Fibroblast of pulmonary artery (primary cell): ENCODE measurements around the gene ZBTB20.

Experiments
- DNase-seq: peaks from one replicate; pipeline ENCODE4 v3.0.0-alpha.2; 2010; ENCODE audit warnings: low read depth
- H3K4me3 ChIP-seq: replicated peaks from 2 replicates; pipeline ENCODE4 v1.5.1; 2011; ENCODE audit warnings: low read depth, mild to moderate bottlenecking, control low read depth, low read length, moderate library complexity
- TF ChIP-seq, protein P1 (sequence below): IDR thresholded peaks from 2 replicates; pipeline ENCODE4 v1.5.1; 2011; ENCODE audit warnings: mild to moderate bottlenecking, control low read depth, low read length, inconsistent platforms; ENCODE audit errors: missing control alignments

ZBTB20 gene

DNA sequence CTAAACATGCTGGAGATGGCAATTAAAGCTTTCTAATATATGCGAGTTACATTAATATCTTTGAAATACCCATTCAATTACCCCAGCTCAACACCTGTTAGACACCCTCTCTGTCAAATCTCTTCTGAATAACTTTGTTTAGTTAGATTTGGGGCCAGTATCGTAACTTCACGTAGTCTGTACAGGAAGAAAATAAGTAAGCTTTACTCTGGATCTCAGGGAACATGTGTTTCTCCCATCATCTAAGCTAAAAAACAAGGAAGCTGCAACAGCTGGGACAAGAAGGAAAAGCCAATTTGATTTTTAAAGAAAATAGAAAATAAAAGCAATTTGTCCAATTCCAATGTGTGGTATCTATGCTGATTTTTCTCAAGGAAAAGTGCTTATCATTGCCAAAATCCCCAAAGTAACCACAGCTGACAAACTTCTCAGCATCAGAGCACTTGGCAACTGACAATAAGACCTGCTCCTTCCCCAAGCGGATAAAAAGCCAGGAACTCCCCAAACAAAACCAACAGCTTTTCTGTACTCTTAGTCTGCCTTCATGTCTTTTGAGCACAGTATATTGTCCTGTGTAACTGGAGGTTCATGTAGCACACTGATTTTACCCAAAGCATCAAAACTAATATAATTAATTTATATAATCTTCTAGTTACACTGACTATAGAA, 279.1 kb downstream of the ZBTB20 start:
- DNase-seq: no peak
- no peak overlapping the region for H3K4me3 ChIP-seq
- TF ChIP-seq, protein P1, sequence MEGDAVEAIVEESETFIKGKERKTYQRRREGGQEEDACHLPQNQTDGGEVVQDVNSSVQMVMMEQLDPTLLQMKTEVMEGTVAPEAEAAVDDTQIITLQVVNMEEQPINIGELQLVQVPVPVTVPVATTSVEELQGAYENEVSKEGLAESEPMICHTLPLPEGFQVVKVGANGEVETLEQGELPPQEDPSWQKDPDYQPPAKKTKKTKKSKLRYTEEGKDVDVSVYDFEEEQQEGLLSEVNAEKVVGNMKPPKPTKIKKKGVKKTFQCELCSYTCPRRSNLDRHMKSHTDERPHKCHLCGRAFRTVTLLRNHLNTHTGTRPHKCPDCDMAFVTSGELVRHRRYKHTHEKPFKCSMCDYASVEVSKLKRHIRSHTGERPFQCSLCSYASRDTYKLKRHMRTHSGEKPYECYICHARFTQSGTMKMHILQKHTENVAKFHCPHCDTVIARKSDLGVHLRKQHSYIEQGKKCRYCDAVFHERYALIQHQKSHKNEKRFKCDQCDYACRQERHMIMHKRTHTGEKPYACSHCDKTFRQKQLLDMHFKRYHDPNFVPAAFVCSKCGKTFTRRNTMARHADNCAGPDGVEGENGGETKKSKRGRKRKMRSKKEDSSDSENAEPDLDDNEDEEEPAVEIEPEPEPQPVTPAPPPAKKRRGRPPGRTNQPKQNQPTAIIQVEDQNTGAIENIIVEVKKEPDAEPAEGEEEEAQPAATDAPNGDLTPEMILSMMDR: no peak

DNA sequence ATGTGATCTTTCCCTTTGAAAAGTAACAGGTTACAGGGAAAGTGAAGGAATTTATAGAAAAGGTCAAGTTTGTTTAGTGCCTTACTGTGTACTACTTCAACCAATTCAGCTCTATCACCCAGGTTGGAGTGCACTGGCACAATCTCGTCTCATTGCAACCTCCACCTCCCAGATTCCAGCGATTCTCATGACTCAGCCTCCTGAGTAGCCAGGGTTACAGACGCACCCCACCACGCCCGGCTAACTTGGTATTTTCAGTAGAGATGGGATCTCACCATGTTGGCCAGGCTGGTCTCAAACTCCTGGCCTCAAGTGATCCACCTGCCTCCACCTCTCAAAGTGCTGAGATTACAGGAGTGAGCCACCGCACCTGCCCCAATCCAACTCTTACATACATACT, 279.7 kb downstream of the ZBTB20 start:
- H3K4me3 ChIP-seq: no peak overlapping the region
- no peak for DNase-seq
- TF ChIP-seq, protein P1: no peak

DNA sequence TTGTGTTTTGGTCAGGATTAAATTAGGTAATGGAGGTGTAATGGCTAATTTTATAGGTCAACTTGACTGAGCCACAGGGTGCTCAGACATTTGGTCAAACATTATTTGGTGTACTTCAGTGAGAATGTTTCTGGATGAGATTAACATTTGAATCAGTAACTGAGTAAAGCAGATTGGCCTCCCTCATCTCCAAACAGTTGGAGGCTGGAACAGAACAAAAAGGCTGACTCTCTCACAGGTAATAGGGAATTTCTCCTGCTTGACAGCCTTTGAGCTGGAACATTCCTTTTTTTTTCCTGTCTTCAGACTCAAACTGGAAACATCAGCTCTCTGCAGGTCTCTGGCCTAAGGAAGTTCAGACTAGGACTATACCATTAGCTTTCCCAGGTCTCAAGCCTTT, 280.7 kb downstream of the ZBTB20 start:
- TF ChIP-seq, protein P1: no peak
- no peak for DNase-seq
- no peak overlapping the region for H3K4me3 ChIP-seq

DNA sequence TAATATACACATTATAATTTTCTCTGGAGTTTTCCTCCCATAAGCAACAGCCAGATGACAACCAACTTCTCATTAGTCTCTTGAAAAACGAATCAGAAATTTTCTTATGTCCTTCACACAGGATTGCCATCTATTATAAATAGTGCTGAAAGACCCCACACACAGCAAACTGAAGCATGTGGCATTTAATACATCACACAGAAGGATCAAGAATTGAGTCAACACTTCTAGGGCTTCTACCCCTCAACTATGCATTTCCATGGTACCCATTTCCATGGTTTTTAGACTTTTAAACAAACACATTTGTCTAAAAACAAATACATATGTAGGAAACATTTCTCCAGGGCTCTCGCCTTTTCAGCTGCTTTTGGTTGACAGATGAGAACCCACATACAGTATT, 282.1 kb downstream of the ZBTB20 start:
- H3K4me3 ChIP-seq: no peak overlapping the region
- TF ChIP-seq, protein P1: no peak
- no peak for DNase-seq

DNA sequence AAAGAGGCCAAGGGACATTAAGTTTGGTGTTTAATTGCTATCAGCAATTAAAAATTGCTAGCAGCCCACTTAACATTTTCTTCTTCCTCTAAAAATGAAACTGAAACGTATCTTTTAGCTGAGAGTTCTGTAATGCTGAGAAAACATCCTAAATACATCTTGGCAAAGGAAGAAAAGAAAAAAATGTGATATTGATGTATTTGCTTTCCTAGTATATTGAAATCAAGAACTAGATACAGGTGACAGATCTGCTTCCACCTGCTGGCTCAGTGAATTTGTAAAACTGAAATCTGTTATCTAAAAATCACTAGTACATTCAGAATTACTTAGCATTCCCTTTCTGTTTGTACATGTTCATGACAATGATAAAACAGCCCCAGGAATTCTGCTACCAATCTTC, 283.2 kb downstream of the ZBTB20 start:
- no peak for DNase-seq
- TF ChIP-seq, protein P1: no peak
- H3K4me3 ChIP-seq: no peak overlapping the region

DNA sequence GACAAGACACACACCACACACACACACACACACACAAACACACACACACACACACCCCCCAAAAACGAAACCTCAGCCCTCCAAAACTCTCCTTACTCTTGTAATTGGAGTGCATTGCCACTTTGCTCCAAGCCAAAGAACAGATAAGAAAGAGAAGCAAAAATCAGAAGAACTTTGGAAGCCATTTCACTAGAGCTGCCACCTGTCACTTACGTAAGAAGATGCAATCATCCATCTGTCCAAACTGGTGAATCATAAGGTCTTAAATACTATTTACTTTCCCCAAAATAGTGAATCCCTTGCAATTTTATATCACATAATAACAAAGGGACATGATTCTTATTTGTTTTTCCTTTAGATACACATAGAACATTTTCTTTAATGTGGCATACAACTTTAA, 285.4 kb downstream of the ZBTB20 start:
- TF ChIP-seq, protein P1: no peak
- no peak for DNase-seq
- H3K4me3 ChIP-seq: no peak overlapping the region

DNA sequence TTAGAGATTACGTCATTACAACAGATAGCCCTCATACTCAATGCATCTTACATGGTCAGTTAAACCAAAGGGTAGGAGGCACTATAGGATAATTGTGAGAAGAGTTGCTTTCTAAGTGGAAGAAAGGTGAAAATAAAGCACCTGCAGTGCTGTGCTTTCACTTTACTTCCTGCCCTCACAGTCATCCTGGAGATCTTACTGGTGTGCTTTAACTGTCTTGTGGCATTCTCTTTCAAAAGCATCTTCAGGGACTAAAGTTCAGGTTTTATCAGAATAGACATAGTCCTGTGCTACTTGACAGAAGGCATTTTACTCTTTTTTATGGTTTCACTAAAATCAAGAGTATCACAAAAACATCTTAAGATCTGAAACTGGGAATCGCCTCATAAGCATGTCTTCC, 286.6 kb downstream of the ZBTB20 start:
- no peak overlapping the region for H3K4me3 ChIP-seq
- TF ChIP-seq, protein P1: no peak
- DNase-seq: no peak
